GM12878 (cell line): ENCODE results near the gene ALG10. TPM values are rescaled to one million over a fixed set of nuclear protein-coding genes. Genes with fewer than 3 reads are reported as not detected.

Experiments
- ATAC-seq: fragments of 200-7000 bp; cut with Tn5 transposase; 3 replicates; pipeline ENCODE4 v1.9.1; 2020; ENCODE audit warnings: mild to moderate bottlenecking, moderate library complexity
- BruUV-seq: library from RNA; stranded (reverse); fragments of 400-500 nt; replicated peaks from 2 replicates; lab custom pipeline; 2021; lab: Mats Ljungman, UMichigan
- CTCF ChIA-PET: fragments of 300-600 bp; sonication (Branson Sonifier 250); formaldehyde crosslinking; extraction: SDS; loops from one replicate; lab custom pipeline; 2021; ENCODE audit warnings: inconsistent platforms; lab: Yijun Ruan, JAX
- POLR2A ChIA-PET: fragments of 350-600 bp; formaldehyde crosslinking; extraction: SDS; loops from one replicate; lab custom pipeline; 2021; ENCODE audit warnings: inconsistent platforms; lab: Charles Lee
- RAD21 ChIA-PET: fragments of 300-600 bp; sonication (Branson Sonifier 250); formaldehyde crosslinking; loops from one replicate; lab custom pipeline; 2023; ENCODE audit warnings: antibody characterized with exemption; ENCODE audit not compliant: unreplicated experiment; lab: Charles Lee
- SMC1A ChIA-PET: fragments of 300-600 bp; sonication (Branson Sonifier 250); formaldehyde crosslinking; loops from one replicate; lab custom pipeline; 2023; ENCODE audit not compliant: unreplicated experiment, uncharacterized antibody; lab: Charles Lee
- DNase-seq: peaks from one replicate; pipeline ENCODE4 v3.0.0-alpha.2; 2011; ENCODE audit warnings: low read depth, low spot score
- FAIRE-seq: peaks from 3 replicates; lab custom pipeline; 2011; peaks lifted over from hg19 to GRCh38; lab: Jason Lieb, UNC
- H2AFZ ChIP-seq: 2 replicates; pipeline ENCODE4 v1.6.0; 2011; ENCODE audit warnings: low read depth, low read length, control low read depth; ENCODE audit not compliant: control insufficient read depth
- H3K27ac ChIP-seq: 2 replicates; pipeline ENCODE4 v1.5.1; 2011; ENCODE audit warnings: control low read depth; ENCODE audit not compliant: control insufficient read depth, insufficient read depth
- H3K27me3 ChIP-seq, 2 experiments: replicated peaks in 1 of 2; 2 replicates each; pipeline versions ENCODE4 v1.6.0 to v1.6.1; 2011; ENCODE audit warnings: low read length in 1 of 2; ENCODE audit not compliant: control insufficient read depth in 2 of 2, insufficient read depth in 2 of 2
- H3K36me3 ChIP-seq, 2 experiments: 2 replicates each; pipeline ENCODE4 v1.5.1; 2011; ENCODE audit warnings: low read length in 1 of 2; ENCODE audit not compliant: control insufficient read depth in 2 of 2, insufficient read depth in 2 of 2
- H3K4me1 ChIP-seq: 2 replicates; pipeline ENCODE4 v1.6.1; 2011; ENCODE audit warnings: mild to moderate bottlenecking, low read length, moderate library complexity, mixed read lengths; ENCODE audit not compliant: control insufficient read depth, insufficient read depth
- H3K4me2 ChIP-seq: 2 replicates; pipeline ENCODE4 v1.6.0; 2011; ENCODE audit warnings: control low read depth; ENCODE audit not compliant: control insufficient read depth, insufficient read depth
- H3K4me3 ChIP-seq: fragments of 200-600 bp; sonication (generic); 2 replicates; pipeline ENCODE4 v1.5.1; 2016
- H3K79me2 ChIP-seq: 2 replicates; pipeline ENCODE4 v1.6.0; 2011; ENCODE audit warnings: low read length; ENCODE audit not compliant: control insufficient read depth, insufficient read depth
- H3K9ac ChIP-seq: 2 replicates; pipeline ENCODE4 v1.8.0; 2011; ENCODE audit warnings: low read length, control low read depth, mixed read lengths; ENCODE audit not compliant: control insufficient read depth, insufficient read depth
- H3K9me3 ChIP-seq: replicated peaks from 3 replicates; pipeline ENCODE4 v1.5.1; 2011; ENCODE audit warnings: mild to moderate bottlenecking, low read length; ENCODE audit not compliant: control insufficient read depth, insufficient read depth
- H4K20me1 ChIP-seq: 2 replicates; pipeline ENCODE4 v1.6.0; 2011; ENCODE audit not compliant: control insufficient read depth, insufficient read depth
- ASH2L ChIP-seq: fragments of 300-600, 200-600 bp; sonication (generic); IDR thresholded peaks from 2 replicates; pipeline ENCODE4 v1.6.1; 2017; ENCODE audit warnings: low read depth, mild to moderate bottlenecking, borderline replicate concordance
- CTCF ChIP-seq, 3 experiments: IDR thresholded peaks in 2 of 3; conservative IDR thresholded peaks in 1 of 3; 2 replicates each; pipeline ENCODE4 v1.5.1; 2011; ENCODE audit warnings: low read depth in 3 of 3, low read length in 3 of 3, mild to moderate bottlenecking in 3 of 3, control low read depth in 2 of 3, moderate library complexity in 2 of 3, inconsistent platforms in 1 of 3, mixed read lengths in 1 of 3; ENCODE audit not compliant: control insufficient read depth in 2 of 3, insufficient read depth in 1 of 3; ENCODE audit errors: extremely low read depth in 1 of 3
- CUX1 ChIP-seq: IDR thresholded peaks from 2 replicates; pipeline ENCODE4 v1.6.1; 2012; ENCODE audit warnings: improper control_type of control experiment, low read depth, low read length; ENCODE audit not compliant: insufficient replicate concordance
- PKNOX1 ChIP-seq: fragments of 450-650 bp; IDR thresholded peaks from 2 replicates; pipeline ENCODE4 v1.6.1; 2016; ENCODE audit warnings: mild to moderate bottlenecking
- PML ChIP-seq: IDR thresholded peaks from 2 replicates; pipeline ENCODE4 v1.6.1; 2012; ENCODE audit warnings: low read length, inconsistent platforms
- RAD21 ChIP-seq: IDR thresholded peaks from 2 replicates; pipeline ENCODE4 v1.6.1; 2011; ENCODE audit warnings: mild to moderate bottlenecking, low read depth, low read length, moderate library complexity; ENCODE audit not compliant: insufficient read depth
- SP1 ChIP-seq: IDR thresholded peaks from one replicate; pipeline ENCODE4 v1.6.1; 2011; ENCODE audit warnings: low read depth, low read length
- ZNF592 ChIP-seq: fragments of 450-650 bp; IDR thresholded peaks from 2 replicates; pipeline ENCODE4 v1.6.1; 2017; ENCODE audit warnings: mild to moderate bottlenecking, moderate library complexity
- WGBS: methylation state at CpG from one replicate; pipeline ENCODE4 v1.1.6; 2016; ENCODE audit warnings: low lambda C conversion rate; ENCODE audit not compliant: insufficient replicate concordance, insufficient coverage; ENCODE audit errors: missing lambda C conversion rate; 5-methylcytosine and 5-hydroxymethylcytosine counted together
- in situ Hi-C: fragments of 300-500 bp; cut with MboI; formaldehyde crosslinking; loops from 9 replicates; pipeline ENCODE4 v1.14.3; 2018; ENCODE audit warnings: mixed read lengths
- intact Hi-C: fragments of 100-400 bp; cut with micrococcal nuclease; formaldehyde crosslinking; loops from one replicate; pipeline ENCODE4 v1.14.2; 2022; ENCODE audit not compliant: unreplicated experiment
- polyA plus RNA-seq, 11 experiments: library from polyadenylated mRNA; depleted of rRNA in 4 of 11; unstranded in 6 of 11; stranded (reverse) in 5 of 11; fragments of >200 nt; fragmentation: Nextera tagmentation in 4 of 11; fragmentation: Illumina TruSeq in 1 of 11; extraction: Ambion mirVana in 4 of 11; extraction: Trizol in 1 of 11; gene quantifications; 1 replicate in 1 of 11; 2 replicates in 10 of 11; pipeline versions ENCODE4 v1.2.1 to v1.2.3, GENCODE V29; 2011 to 2016; ENCODE audit warnings: inconsistent platforms in 2 of 11, missing spikeins in 2 of 11, low read depth in 1 of 11
- total RNA-seq, 4 experiments: library from RNA; depleted of rRNA in 3 of 4; stranded (reverse); fragments of >200 nt in 3 of 4; fragmentation: Illumina TruSeq in 1 of 4; extraction: Trizol in 1 of 4; gene quantifications; 2 replicates each; pipeline versions ENCODE4 v1.2.1 to v1.2.3, GENCODE V29; 2013 to 2021

The ALG10 gene
- total and polyA plus RNA-seq, 10 of the 15 experiments (the other 5 are each of a cell fraction or from before 2014, with no cell fraction given), result 3.1 to 25.4 (median 7.3) TPM

GRCh38 chr12:34030591-34030990, 8.3 kb downstream of the ALG10 start (continued):
- TF ChIP-seq ZNF592 (no peak), PKNOX1 (no peak), SP1 (no peak), PML (no peak), ASH2L (no peak)

- 46% methylated on average over 1 of the region's 1 CpG for WGBS
- peak in 2 of 3 experiments; percentile 32 to 34; a peak in 4 of 6 replicates for TF ChIP-seq CTCF (IDR thresholded peaks at IDR 0.05 in 2 of 3, conservative IDR thresholded peaks at IDR 0.05 in 1 of 3; ENCODE audit: control insufficient read depth in 2 of 3, extremely low read depth in 1 of 3, insufficient read depth in 1 of 3, low read depth in 3 of 3, low read length in 3 of 3)
- TF ChIP-seq RAD21, result peak; percentile 36; the same call in 1 of the 2 replicates
- no peak for TF ChIP-seq CUX1
- ChIA-PET POLR2A (no interaction called here), RAD21 (no interaction called here), SMC1A (interaction anchor here (0.6 to 1.3 kb wide), 2 partner anchors 11 to 476 kb away, joined by 3 read pairs; partner anchors contain the start of gene ALG10), CTCF (interaction anchor here (1.0 to 1.3 kb wide), 5 partner anchors 8 to 1278 kb away, joined by 3 to 4 read pairs (median 3); partner anchors contain the start of gene YARS2)
- no peaks in the 10 kb centered on the region for H3K27me3 ChIP-seq
- H3K9me3 ChIP-seq, result no peaks in the 10 kb centered on the region
- H3K9ac ChIP-seq, result no peak overlapping the region
- no TSS peak for BruUV-seq
- H3K27ac ChIP-seq, result no peak overlapping the region
- FAIRE-seq (no peak), ATAC-seq (peak; percentile 45; the same call in 2 of the 3 replicates), DNase-seq (no peak)
- H2AFZ ChIP-seq, result no peak overlapping the region
- H3K79me2 ChIP-seq, result no peaks in the 10 kb centered on the region
- H3K36me3 ChIP-seq, result no peaks in the 10 kb centered on the region
- intact Hi-C loops, result loop anchor here (1.0 kb wide), 1 partner anchor 185 kb away; no protein-coding TSS in a partner anchor
- no peaks in the 10 kb centered on the region for H3K4me1 ChIP-seq
- no peaks in the 10 kb centered on the region for H4K20me1 ChIP-seq
- no peak overlapping the region for H3K4me3 ChIP-seq
- H3K4me2 ChIP-seq, result no peak overlapping the region
- in situ Hi-C loops, result no loop called here
These were observed 11.5 kb downstream of the ALG10 start for GRCh38 chr12:34033628-34034296.
